HG02610 (cell line): ENCODE measurements around the gene CLIC5.

Experiments used
- ATAC-seq: cut with Tn5 transposase; IDR thresholded peaks from one replicate; pipeline ENCODE4 v1.9.1; 2021; ENCODE audit warnings: mild to moderate bottlenecking, moderate library complexity; ENCODE audit not compliant: unreplicated experiment

CLIC5 gene

GRCh38 chr6:45966797-45967196, 48.9 kb downstream of the CLIC5 start:
- ATAC-seq = no peak

DNA sequence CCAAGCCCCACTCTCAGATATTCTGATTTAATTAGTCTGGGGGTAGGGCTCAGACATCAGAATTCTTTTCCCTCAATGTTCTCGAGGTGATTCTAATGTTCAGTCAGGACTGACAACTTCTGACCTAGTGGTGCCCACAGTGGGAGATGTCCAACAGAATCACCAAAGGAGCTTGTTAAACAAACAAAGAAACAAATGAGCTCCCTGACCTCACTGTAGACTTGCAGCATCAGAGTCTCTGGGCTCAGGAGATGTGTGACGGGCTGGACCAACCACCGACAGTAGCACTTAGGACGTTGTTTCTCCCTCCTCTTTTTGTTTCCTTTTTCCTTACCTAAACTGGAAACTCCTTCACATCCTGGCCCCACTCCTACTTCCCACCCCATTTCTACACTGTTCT, 49.3 kb downstream of the CLIC5 start:
- ATAC-seq = no peak

- no peak for ATAC-seq
These were observed 49.9 kb downstream of the CLIC5 start for GRCh38 chr6:45965792-45966191.

- no peak for ATAC-seq
These were observed 50.7 kb downstream of the CLIC5 start for GRCh38 chr6:45965007-45965406.

DNA sequence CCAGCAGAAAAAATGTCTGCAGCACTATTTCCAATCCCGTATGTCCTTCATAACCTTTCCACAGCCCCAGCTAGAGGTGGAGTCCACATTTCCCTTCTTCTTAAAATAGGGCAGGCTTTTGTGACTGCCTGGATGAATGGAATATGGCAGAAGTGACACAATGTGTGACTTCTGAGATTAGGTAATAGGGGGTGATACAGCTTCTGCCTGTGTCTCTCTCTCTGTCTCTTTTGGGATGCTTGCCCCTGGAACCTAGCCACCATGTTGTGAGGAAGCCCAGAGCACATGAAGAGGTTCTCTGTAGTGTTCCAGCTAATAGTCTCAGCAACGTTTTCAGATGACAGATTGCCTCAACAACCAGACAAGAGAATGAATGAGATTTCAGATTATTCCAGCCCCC, 51.4 kb downstream of the CLIC5 start:
- no peak for ATAC-seq

DNA sequence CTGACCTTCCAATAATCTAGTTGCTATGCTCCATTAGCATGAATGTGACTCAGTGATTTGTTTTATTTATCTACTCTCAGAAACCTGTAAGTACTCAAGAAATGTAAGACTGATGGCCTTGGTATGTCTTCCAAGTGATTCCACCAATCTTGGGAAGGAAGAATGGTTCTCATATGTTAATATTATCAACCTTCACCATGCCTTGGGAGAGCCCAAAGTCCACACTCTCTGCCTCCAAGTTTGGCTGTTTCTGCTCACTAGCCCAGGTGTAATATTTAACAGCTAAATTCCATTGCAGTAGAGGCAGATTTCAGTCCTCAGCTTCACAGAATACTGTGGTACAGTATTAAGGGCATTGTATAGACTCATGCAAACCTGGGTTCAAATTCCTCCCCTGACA, 51.8 kb downstream of the CLIC5 start:
- no peak for ATAC-seq

DNA sequence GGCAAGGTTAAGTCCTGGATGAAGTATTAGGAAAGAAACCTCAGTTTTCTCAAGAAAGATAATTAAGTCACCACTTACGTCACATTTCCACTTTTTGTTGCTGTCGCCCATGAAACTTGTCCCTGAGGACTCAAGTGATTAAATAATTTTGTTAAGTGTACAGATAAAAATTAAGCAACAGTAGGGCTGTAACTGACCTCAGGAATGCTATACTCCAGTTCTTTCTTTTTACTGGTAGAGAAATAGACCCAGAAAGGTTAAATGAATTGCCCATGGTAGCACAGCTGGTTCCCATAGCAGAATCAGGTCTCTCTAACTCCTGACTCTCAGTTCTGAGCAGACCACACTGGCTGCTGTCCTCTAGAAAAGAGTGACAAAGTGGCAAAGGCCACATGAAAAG, 54.5 kb downstream of the CLIC5 start:
- no peak for ATAC-seq

DNA sequence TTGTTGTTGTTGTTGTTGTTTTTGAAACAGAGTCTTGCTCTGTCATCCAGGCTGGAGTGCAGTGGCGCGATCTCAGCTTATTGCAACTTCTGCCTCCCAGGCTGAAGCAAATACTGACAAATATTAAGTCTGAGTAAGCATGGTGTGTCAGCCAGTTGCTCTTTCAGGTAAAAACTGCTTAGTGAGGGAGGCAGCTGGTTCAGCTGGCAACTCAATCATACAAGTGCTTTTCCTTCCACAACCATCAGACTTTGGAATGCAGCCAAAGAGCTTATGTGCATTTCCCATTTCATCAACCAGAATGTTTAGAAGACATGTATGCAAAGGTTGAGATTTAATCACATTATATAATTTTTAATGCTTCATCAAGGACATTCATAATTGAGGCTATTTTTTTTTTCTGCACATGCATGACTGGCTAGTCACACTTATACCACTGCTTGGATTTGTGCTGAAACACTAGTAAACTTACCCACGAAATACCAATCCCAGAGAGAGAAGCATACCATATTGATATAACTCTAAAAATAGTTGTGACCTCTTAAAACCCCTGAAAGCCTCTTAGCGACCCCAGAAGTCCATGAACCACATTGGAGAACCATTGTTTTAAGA, 56.0 kb downstream of the CLIC5 start:
- ATAC-seq = no peak

GRCh38 chr6:45956663-45957062, 59.0 kb downstream of the CLIC5 start:
- ATAC-seq = no peak

GRCh38 chr6:45956176-45956575, 59.5 kb downstream of the CLIC5 start:
- no peak for ATAC-seq

DNA sequence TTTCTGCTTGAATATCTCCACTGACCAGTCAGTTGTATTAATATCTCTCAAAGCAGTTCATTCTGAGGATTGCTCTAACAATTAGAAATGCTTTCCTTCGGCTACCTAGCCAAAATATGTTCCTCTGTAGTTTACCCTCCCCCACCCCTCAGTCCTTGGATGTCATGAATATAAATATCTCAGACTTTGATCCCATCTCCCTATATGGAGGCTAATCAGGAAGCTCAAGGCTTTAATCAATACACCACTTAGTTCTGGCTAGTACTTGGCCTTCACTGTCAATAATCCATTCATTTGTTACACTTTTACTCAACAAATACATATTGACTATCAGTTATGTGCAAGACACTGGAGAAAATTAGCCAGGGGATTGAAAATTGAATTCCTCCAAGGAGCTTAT, 60.1 kb downstream of the CLIC5 start:
- no peak for ATAC-seq

GRCh38 chr6:45952546-45952945, 63.1 kb downstream of the CLIC5 start:
- no peak for ATAC-seq

DNA sequence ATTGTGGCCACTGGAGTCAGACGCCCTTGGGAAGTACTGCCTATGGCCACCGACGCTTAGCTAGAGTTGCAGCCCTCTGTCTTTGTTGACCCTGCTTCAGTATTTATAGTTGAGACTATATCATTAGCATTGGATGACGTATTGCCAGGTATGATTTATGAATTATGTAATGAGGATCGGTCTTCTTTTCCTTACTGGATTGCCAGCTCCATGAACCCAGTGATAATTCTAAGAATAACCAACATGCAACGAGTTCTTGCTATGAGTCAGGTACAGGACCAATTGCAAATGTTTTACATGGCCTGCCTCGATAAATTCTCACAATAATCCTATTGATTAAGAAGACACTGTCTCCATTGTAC, 63.5 kb downstream of the CLIC5 start:
- ATAC-seq = no peak

GRCh38 chr6:45951321-45952167, 64.1 kb downstream of the CLIC5 start:
- ATAC-seq = no peak

GRCh38 chr6:45949256-45949655, 66.4 kb downstream of the CLIC5 start:
- ATAC-seq = no peak

- ATAC-seq = no peak
These were observed 67.9 kb downstream of the CLIC5 start for GRCh38 chr6:45947807-45948206.

- ATAC-seq = no peak
These were observed 68.8 kb downstream of the CLIC5 start for GRCh38 chr6:45946887-45947286.

DNA sequence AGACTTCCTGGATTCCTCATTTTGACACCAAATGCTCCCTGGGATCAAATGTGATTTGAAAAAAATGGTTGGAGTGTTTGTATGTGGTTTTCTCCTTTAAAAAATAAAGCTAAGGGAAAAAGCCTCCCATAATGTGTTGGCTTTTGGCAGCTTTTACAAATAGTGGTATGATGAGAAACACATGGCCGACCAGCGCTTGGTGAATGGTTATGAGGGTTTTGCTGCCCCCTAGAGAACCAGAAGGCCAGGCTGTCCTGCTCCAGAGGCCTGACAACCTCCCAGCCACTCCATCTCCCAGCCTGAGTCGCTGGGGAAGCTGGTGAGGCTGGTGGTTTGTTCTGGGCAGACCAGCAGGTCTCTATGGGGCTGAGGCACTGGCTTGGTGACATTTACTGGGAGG, 69.3 kb downstream of the CLIC5 start:
- ATAC-seq = no peak

GRCh38 chr6:45942953-45943352, 72.7 kb downstream of the CLIC5 start:
- no peak for ATAC-seq

GRCh38 chr6:45933855-45934254, 81.8 kb downstream of the CLIC5 start:
- no peak for ATAC-seq

DNA sequence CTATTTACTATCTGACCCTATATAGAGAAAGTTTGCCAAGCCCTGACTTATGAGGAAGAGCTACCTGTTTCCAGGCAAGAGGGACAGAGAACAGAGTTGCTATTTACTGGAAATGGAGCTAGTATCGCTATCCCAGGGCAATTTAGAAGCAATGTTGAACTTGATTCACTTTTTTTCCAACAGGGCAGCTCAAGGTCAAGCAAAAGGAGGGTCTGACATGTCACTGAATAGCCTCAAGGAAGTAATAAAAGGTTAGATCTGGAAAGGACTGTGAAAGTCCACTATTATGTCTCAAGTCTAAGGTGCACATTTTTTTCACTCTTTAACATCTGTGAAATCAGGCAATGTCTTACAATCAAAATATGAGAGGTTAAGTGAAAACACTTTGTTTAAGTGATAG, 84.4 kb downstream of the CLIC5 start:
- ATAC-seq = no peak

- no peak for ATAC-seq
These were observed 85.1 kb downstream of the CLIC5 start for GRCh38 chr6:45930420-45931040.
